Sciatic nerve (tissue), 2 donors: ENCODE data around the gene UBN1. TPM values are rescaled to one million over a fixed set of nuclear protein-coding genes. Genes with fewer than 3 reads are reported as not detected.

Experiments
- ATAC-seq: fragments of 200-7000 bp; cut with Tn5 transposase; one replicate; pipeline ENCODE4 v1.9.1; 2020; ENCODE audit warnings: mild to moderate bottlenecking, moderate library complexity
- DNase-seq: peaks from one replicate; pipeline ENCODE4 v3.0.0-alpha.2; 2020; ENCODE audit warnings: low spot score
- intact Hi-C: fragments of 100-400 bp; cut with DNase I; formaldehyde crosslinking; loops from one replicate; pipeline ENCODE4 v1.14.2; 2022
- total RNA-seq: library from RNA; stranded (reverse); fragmentation: NEBNext Ultra II Directional; extraction: Animal tissue kit (Norgen Biotek cat#: 25700); gene quantifications from one replicate; pipeline ENCODE4 v1.2.1, GENCODE V29; 2021
- donor health status: DM: no; HTN: no; CAD: no.
- donor health status: DM: no; HTN: no; CAD: no.

Gene UBN1
- 28.3 TPM for total RNA-seq

GRCh38 chr16:4846901-4847773, at the start of gene UBN1, which contains the start of gene GLYR1:
Gene UBN1, plus strand, starts transcription at chr16:4847481. Its CDS starts 5,437 bp downstream, at chr16:4852918.
Gene GLYR1, minus strand, starts transcription at chr16:4847288. Its CDS starts 23 bp downstream, at chr16:4847265.
- peak; percentile 100 for ATAC-seq
- peak; percentile 100 for DNase-seq
- intact Hi-C loops = no loop called here

GRCh38 chr16:4797805-4798252, 49.5 kb upstream of the UBN1 start:
- intact Hi-C loops = no loop called here
- DNase-seq (no peak), ATAC-seq (no peak)

GRCh38 chr16:4798456-4798855, 48.8 kb upstream of the UBN1 start:
- intact Hi-C loops = no loop called here
- DNase-seq = no peak

GRCh38 chr16:4799171-4799855, 48.0 kb upstream of the UBN1 start:
- DNase-seq (no peak), ATAC-seq (no peak)
- intact Hi-C loops = no loop called here

More at GRCh38 chr16:4798456-4798855, 48.8 kb upstream of the UBN1 start:
- ATAC-seq = no peak

GRCh38 chr16:4800290-4801041, 46.8 kb upstream of the UBN1 start:
- ATAC-seq (no peak), DNase-seq (no peak)
- intact Hi-C loops = no loop called here

GRCh38 chr16:4801051-4801961, 46.0 kb upstream of the UBN1 start:
- DNase-seq (no peak), ATAC-seq (no peak)
- intact Hi-C loops = no loop called here

DNA sequence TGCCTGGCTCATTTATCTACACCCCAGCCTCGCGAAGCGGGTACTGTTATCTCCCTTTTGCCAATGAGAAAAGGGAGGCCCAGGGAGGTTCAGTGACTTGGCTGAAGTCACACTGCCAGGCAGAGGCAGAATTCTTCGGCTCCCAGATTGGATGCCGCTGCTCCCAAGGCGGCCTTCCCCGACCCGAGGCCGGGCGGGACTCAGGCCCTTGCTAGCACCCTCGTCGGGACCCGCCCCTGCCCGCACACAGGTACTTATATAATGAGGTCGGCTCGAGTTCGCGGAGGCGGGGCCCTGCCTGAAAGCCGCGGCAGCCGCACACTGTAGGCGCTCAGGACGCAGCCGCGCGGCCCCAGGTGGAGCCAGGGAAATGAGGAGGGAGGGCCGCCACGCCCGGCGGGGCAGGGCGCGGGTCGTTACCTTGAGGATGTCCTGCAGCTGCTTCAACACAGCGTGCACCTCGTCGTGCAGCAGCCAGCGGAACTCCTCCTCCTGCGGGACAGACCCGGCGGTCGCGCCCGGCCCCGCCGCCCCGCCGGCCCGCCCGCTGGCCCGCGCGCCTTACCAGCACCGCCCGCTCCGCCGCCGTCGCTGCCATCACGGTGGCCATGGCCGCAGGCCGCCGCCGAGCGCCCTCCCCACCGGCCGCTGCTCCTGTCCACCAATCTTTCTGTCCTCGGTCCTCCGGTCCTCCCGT, 45.2 kb upstream of the UBN1 start, which contains the start of gene ROGDI:
Gene ROGDI (minus strand): TSS at position 672 of the 697 bp plus-strand sequence. CDS start 62 bp downstream, at position 610.
- DNase-seq = peak; percentile 80
- peak; percentile 56 for ATAC-seq
- intact Hi-C loops = no loop called here

DNA sequence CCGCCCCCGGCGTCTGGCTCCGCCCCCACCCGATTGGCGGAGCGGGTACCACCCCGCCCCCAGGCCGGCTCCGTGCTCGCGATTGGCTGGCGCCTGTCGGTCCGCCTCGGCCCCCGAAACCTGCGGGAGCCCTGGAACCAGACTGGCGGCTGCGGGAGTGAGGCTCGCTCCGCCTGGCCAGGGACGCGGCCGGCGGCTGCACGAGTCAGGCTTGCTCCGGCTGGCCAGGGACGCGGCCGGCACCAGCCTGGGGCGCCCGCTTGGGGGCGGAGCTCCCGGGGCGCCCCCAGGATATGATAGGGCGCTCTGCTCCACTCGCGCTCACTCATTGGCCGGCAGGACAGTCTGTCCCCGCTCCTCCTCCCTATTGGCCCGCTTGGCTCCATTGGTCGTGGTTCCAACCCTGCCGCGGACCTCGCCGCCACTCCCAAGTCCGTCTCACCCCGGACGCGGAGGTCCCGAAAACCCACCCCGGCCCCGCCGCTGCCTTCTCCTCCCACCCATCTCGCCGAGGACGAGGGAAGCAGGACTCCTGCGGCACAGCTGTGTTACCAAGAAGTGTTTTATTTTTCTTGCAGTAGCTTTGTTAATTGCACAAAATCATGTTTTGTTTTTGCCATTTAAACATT, 44.5 kb upstream of the UBN1 start:
- intact Hi-C loops = no loop called here
- ATAC-seq = peak; percentile 97
- DNase-seq = peak; percentile 95

- intact Hi-C loops = no loop called here
- no peak for DNase-seq
- no peak for ATAC-seq
Measured at GRCh38 chr16:4803401-4803844, 43.9 kb upstream of the UBN1 start.

GRCh38 chr16:4803898-4804762, 43.2 kb upstream of the UBN1 start:
- intact Hi-C loops = no loop called here
- no peak for DNase-seq
- no peak for ATAC-seq

DNA sequence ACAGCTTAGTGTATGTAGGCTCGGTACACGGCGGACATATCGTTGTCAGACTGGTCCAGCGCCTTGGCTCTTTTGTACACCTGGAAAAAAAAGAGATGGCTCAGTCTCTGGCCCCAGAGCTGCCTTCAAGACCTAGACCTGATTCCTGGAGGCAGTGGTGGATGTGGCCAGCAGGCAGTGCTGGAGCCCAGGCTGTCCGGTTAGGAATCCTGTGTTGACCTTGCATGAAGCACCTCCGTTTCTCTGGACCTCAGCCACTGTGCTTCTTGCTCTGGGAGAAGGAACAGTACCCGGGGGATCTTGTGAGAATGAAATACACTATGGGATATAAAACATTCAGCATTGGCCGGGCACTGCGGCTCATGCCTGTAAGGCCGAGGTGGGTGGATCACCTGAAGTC, 42.0 kb upstream of the UBN1 start:
- intact Hi-C loops = no loop called here
- ATAC-seq (no peak), DNase-seq (no peak)

GRCh38 chr16:4806280-4806679, 41.0 kb upstream of the UBN1 start:
- intact Hi-C loops = no loop called here
- ATAC-seq = no peak
- DNase-seq = no peak

GRCh38 chr16:4811242-4811641, 36.0 kb upstream of the UBN1 start:
- intact Hi-C loops = no loop called here
- no peak for DNase-seq
- ATAC-seq = peak; percentile 10

DNA sequence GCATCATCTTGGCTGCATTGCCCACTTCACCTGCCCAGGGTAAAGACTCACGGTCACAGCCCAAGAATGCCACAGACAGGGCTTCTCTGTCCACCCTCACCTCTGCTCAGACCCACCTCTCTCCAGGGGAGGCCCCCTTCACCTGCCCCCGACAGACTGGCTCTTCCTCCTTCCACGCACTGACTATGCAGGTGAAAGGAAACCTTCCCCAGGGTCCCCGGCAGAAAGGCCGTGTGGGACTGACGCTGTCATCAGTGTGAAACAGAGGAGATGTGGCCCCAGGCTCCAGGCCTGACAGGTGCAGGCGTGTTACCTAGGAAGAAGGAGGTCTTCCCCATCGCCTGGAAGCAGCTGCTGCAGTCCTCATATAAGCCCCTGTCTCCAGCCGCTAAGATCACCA, 35.5 kb upstream of the UBN1 start:
- ATAC-seq (peak; percentile 34), DNase-seq (no peak)
- intact Hi-C loops = no loop called here

- intact Hi-C loops = no loop called here
- ATAC-seq = no peak
- DNase-seq = no peak
Measured at GRCh38 chr16:4813251-4814003, 33.9 kb upstream of the UBN1 start.

DNA sequence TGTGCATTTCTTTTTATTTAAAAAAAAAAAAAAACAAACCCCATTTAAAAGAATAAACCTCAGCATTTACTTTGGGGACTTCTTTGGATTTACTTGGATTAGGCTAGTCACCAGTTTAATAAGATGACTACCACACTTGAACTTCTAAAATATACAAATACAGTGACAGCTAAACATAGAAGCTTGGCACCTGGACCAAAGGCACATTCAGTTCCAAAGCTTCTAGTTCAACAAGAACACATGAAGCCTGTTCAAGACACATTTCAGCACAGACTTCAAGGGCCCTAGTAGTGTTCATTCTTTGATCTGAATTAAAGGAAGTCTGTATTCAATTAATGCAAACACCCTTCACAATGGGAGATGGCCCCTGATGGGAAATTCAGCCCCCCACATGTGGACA, 33.2 kb upstream of the UBN1 start:
- DNase-seq = no peak
- ATAC-seq = no peak
- intact Hi-C loops = no loop called here
